SK-N-SH (cell line): ENCODE measurements around the gene SHB. TPM values are rescaled to one million over a fixed set of nuclear protein-coding genes. Genes with fewer than 3 reads are reported as not detected.

ENCODE experiments used
- CTCF ChIA-PET: fragments of 300-600, 350-600 bp; formaldehyde crosslinking; extraction: SDS; loops from one replicate; lab custom pipeline; 2021; lab: Yijun Ruan, JAX
- POLR2A ChIA-PET: fragments of 350-600 bp; sonication (Branson Sonifier 250); formaldehyde crosslinking; extraction: SDS; loops from one replicate; lab custom pipeline; 2020; ENCODE audit warnings: antibody characterized with exemption, inconsistent platforms; lab: Yijun Ruan, JAX
- DNase-seq: peaks from one replicate; pipeline ENCODE4 v3.0.0; 2012
- H2AFZ ChIP-seq: fragments of 200-600 bp; sonication (generic); 2 replicates; pipeline ENCODE4 v1.8.1; 2016; ENCODE audit warnings: antibody characterized with exemption, mild to moderate bottlenecking, low read depth
- H3F3A ChIP-seq: fragments of 200-600 bp; sonication (generic); replicated peaks from 2 replicates; pipeline ENCODE3; 2016; ENCODE audit warnings: antibody characterized with exemption, mild to moderate bottlenecking; ENCODE audit not compliant: insufficient read depth
- H3K27ac ChIP-seq, 2 experiments: fragments of 200-500 bp in 1 of 2; fragments of 200-600 bp in 1 of 2; sonication (Bioruptor generic) in 1 of 2; sonication (generic), shearing (Covaris generic) in 1 of 2; 2 replicates each; pipeline versions ENCODE4 v1.5.1 to v1.6.1; 2014 to 2016; ENCODE audit warnings: low read depth in 2 of 2, inconsistent platforms in 1 of 2, low read length in 1 of 2, mild to moderate bottlenecking in 1 of 2, mixed read lengths in 1 of 2
- H3K27me3 ChIP-seq: fragments of 200-600 bp; sonication (generic), shearing (Covaris generic); 2 replicates; pipeline ENCODE4 v1.6.1; 2016; ENCODE audit warnings: mixed run types; ENCODE audit not compliant: insufficient read depth
- H3K36me3 ChIP-seq, 2 experiments: fragments of 200-500 bp in 1 of 2; fragments of 200-600 bp in 1 of 2; sonication (Bioruptor generic) in 1 of 2; sonication (generic) in 1 of 2; replicated peaks in 1 of 2; 2 replicates each; pipeline versions ENCODE3 to v1.5.1; 2014 to 2016; ENCODE audit warnings: low read length in 1 of 2, mild to moderate bottlenecking in 1 of 2; ENCODE audit not compliant: insufficient read depth in 2 of 2, control insufficient read depth in 1 of 2
- H3K4me1 ChIP-seq, 2 experiments: fragments of 200-500 bp in 1 of 2; fragments of 200-600 bp in 1 of 2; sonication (Bioruptor generic) in 1 of 2; sonication (generic), shearing (Covaris generic) in 1 of 2; 2 replicates each; pipeline versions ENCODE4 v1.5.1 to v1.6.1; 2014 to 2016; ENCODE audit warnings: low read depth in 1 of 2, low read length in 1 of 2, mixed run types in 1 of 2; ENCODE audit not compliant: insufficient read depth in 2 of 2, control insufficient read depth in 1 of 2
- H3K4me2 ChIP-seq: fragments of 200-600 bp; sonication (generic), shearing (Covaris generic); 2 replicates; pipeline ENCODE4 v1.6.1; 2017; ENCODE audit warnings: mixed run types
- H3K4me3 ChIP-seq, 2 experiments: fragments of 200-500 bp in 1 of 2; fragments of 200-600 bp in 1 of 2; sonication (Bioruptor generic) in 1 of 2; sonication (generic), shearing (Covaris generic) in 1 of 2; 2 replicates each; pipeline versions ENCODE4 v1.5.1 to v1.8.1; 2014 to 2016; ENCODE audit warnings: low read depth in 2 of 2, inconsistent platforms in 1 of 2, low read length in 1 of 2, mild to moderate bottlenecking in 1 of 2, mixed read lengths in 1 of 2, moderate library complexity in 1 of 2
- H3K79me2 ChIP-seq: fragments of 200-600 bp; sonication (generic); 2 replicates; pipeline ENCODE4 v1.8.1; 2017; ENCODE audit warnings: mild to moderate bottlenecking; ENCODE audit not compliant: insufficient read depth
- H3K9ac ChIP-seq: fragments of 200-600 bp; sonication (generic); 2 replicates; pipeline ENCODE4 v1.6.1; 2017; ENCODE audit warnings: mixed run types
- H3K9me2 ChIP-seq: fragments of 200-600 bp; sonication (generic); 2 replicates; pipeline ENCODE4 v1.6.1; 2017; ENCODE audit warnings: mixed run types
- H3K9me3 ChIP-seq: fragments of 200-600 bp; sonication (generic); 2 replicates; pipeline ENCODE4 v1.6.1; 2017; ENCODE audit warnings: mixed run types, mild to moderate bottlenecking, moderate library complexity
- H4K20me1 ChIP-seq: fragments of 200-600 bp; sonication (generic); 2 replicates; pipeline ENCODE4 v1.6.1; 2017; ENCODE audit warnings: mild to moderate bottlenecking, mixed run types; ENCODE audit not compliant: insufficient read depth
- EP300 ChIP-seq, 2 experiments: IDR thresholded peaks; 2 replicates each; pipeline versions ENCODE4 v1.4.0 to v1.6.1; 2012; ENCODE audit warnings: borderline replicate concordance in 1 of 2, low read depth in 1 of 2, low read length in 1 of 2
- EZH2phosphoT487 ChIP-seq: fragments of 200-600 bp; sonication (generic); IDR thresholded peaks from 2 replicates; pipeline ENCODE4 v1.6.1; 2017; ENCODE audit warnings: low read depth, mixed run types, mild to moderate bottlenecking, antibody characterized with exemption, moderate library complexity, borderline replicate concordance
- FOSL2 ChIP-seq: IDR thresholded peaks from 2 replicates; pipeline ENCODE4 v1.4.0; 2012; ENCODE audit warnings: low read depth, mild to moderate bottlenecking, moderate library complexity, borderline replicate concordance
- FOXJ3 ChIP-seq: sonication (generic); formaldehyde crosslinking; IDR thresholded peaks from 2 replicates; pipeline ENCODE4 v1.5.1; 2020; ENCODE audit warnings: mild to moderate bottlenecking, missing genetic modification reagents
- FOXM1 ChIP-seq: IDR thresholded peaks from 2 replicates; pipeline ENCODE4 v1.4.0; 2012; ENCODE audit warnings: low read depth, mild to moderate bottlenecking
- GABPA ChIP-seq: IDR thresholded peaks from 2 replicates; pipeline ENCODE4 v1.4.0; 2012; ENCODE audit warnings: low read depth, mild to moderate bottlenecking
- GATA2 ChIP-seq: sonication (generic); formaldehyde crosslinking; IDR thresholded peaks from 2 replicates; pipeline ENCODE4 v1.5.0; 2020; ENCODE audit warnings: mild to moderate bottlenecking, missing genetic modification reagents
- SMC3 ChIP-seq: IDR thresholded peaks from 2 replicates; pipeline ENCODE4 v1.6.1; 2012; ENCODE audit warnings: low read depth, low read length, improper control_type of control experiment
- TAF1 ChIP-seq: IDR thresholded peaks from 2 replicates; pipeline ENCODE4 v1.6.1; 2012; ENCODE audit warnings: low read depth, mild to moderate bottlenecking, low read length, moderate library complexity, borderline replicate concordance
- TCF12 ChIP-seq: IDR thresholded peaks from 2 replicates; pipeline ENCODE4 v1.4.0; 2012
- YY1 ChIP-seq: IDR thresholded peaks from 2 replicates; pipeline ENCODE4 v1.4.0; 2012; ENCODE audit warnings: low read depth, mild to moderate bottlenecking
- WGBS: methylation state at CpG from one replicate; pipeline ENCODE4 v1.1.6; 2017; ENCODE audit warnings: low lambda C conversion rate; 5-methylcytosine and 5-hydroxymethylcytosine counted together
- polyA plus RNA-seq, 3 experiments: library from polyadenylated mRNA; depleted of rRNA; stranded (reverse); fragments of >200 nt; gene quantifications; 2 replicates each; pipeline ENCODE4 v1.2.3, GENCODE V29; 2012
- TF ChIP-seq, protein P1 (sequence below): IDR thresholded peaks from 2 replicates; pipeline ENCODE4 v1.4.0; 2012; ENCODE audit warnings: low read depth, borderline replicate concordance
- TF ChIP-seq, protein P2 (sequence below): fragments of 150-350 bp; IDR thresholded peaks from 2 replicates; pipeline ENCODE4 v1.6.1; 2016; ENCODE audit warnings: mild to moderate bottlenecking, low read depth, low read length
- TF ChIP-seq, protein P3 (sequence below): IDR thresholded peaks from 2 replicates; pipeline ENCODE4 v1.4.0; 2012; ENCODE audit warnings: low read depth, borderline replicate concordance

SHB gene
- polyA plus RNA-seq, 1 of the 3 experiments (the other 2 are of a cell fraction) = 26.0 TPM

DNA sequence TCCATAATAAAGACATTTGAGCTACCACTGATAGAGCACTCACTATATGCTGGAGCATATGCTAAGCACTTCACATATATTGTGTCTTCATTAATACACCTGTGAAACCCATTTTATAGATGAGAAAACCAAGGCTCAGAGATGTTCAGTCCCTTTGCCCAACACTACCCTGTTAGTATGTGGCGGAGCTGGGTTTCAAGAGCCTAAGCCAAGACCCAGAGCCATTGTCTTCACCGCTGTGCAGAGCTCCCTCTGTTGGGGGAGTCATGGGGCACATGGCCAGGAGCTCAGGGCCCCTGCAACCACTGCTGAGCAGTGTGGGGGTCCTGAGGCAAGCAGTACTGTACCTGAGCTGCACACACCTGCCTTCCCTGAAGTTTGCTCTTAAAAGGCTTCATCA is 127.8 kb downstream of the SHB start:
- DNase-seq = no peak
- TF ChIP-seq GATA2 (CRISPR knock-in tag) (no peak), FOXM1 (no peak), EP300 (IDR thresholded peaks at IDR 0.05; ENCODE audit: borderline replicate concordance in 1 of 2, low read depth in 1 of 2, low read length in 1 of 2) (no peak), YY1 (no peak), GABPA (no peak), TAF1 (no peak), SMC3 (no peak), FOXJ3 (no peak), FOSL2 (no peak), TCF12 (no peak), EZH2phosphoT487 (no peak)
- TF ChIP-seq, protein P1, sequence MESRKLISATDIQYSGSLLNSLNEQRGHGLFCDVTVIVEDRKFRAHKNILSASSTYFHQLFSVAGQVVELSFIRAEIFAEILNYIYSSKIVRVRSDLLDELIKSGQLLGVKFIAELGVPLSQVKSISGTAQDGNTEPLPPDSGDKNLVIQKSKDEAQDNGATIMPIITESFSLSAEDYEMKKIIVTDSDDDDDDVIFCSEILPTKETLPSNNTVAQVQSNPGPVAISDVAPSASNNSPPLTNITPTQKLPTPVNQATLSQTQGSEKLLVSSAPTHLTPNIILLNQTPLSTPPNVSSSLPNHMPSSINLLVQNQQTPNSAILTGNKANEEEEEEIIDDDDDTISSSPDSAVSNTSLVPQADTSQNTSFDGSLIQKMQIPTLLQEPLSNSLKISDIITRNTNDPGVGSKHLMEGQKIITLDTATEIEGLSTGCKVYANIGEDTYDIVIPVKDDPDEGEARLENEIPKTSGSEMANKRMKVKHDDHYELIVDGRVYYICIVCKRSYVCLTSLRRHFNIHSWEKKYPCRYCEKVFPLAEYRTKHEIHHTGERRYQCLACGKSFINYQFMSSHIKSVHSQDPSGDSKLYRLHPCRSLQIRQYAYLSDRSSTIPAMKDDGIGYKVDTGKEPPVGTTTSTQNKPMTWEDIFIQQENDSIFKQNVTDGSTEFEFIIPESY = no peak
- TF ChIP-seq, protein P2, sequence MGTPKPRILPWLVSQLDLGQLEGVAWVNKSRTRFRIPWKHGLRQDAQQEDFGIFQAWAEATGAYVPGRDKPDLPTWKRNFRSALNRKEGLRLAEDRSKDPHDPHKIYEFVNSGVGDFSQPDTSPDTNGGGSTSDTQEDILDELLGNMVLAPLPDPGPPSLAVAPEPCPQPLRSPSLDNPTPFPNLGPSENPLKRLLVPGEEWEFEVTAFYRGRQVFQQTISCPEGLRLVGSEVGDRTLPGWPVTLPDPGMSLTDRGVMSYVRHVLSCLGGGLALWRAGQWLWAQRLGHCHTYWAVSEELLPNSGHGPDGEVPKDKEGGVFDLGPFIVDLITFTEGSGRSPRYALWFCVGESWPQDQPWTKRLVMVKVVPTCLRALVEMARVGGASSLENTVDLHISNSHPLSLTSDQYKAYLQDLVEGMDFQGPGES = no peak
- TF ChIP-seq, protein P3, sequence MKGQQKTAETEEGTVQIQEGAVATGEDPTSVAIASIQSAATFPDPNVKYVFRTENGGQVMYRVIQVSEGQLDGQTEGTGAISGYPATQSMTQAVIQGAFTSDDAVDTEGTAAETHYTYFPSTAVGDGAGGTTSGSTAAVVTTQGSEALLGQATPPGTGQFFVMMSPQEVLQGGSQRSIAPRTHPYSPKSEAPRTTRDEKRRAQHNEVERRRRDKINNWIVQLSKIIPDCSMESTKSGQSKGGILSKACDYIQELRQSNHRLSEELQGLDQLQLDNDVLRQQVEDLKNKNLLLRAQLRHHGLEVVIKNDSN = no peak
- H3K4me2 ChIP-seq = no peak overlapping the region
- CTCF ChIA-PET = interaction anchor here (1.1 to 2.5 kb wide), 3 partner anchors 22 to 422 kb away, joined by 3 to 15 read pairs (median 3); no protein-coding TSS in a partner anchor
- peaks cover 10 to 20% of the 10 kb centered on the region in 2 experiments for H3K36me3 ChIP-seq
- peaks cover 74 to 95% of the 10 kb centered on the region in 2 experiments for H3K4me1 ChIP-seq
- H3K27me3 ChIP-seq = no peaks in the 10 kb centered on the region
- no peaks in the 10 kb centered on the region for H3K9me3 ChIP-seq
- peaks cover 62% of the 10 kb centered on the region for H3F3A ChIP-seq
- H2AFZ ChIP-seq = no peak overlapping the region
- no CpG with 5 or more reads among the region's 2 CpGs for WGBS
- H3K27ac ChIP-seq = peak overlapping the region; percentile 10 to 100; a peak in 2 of 4 replicates
- H4K20me1 ChIP-seq = no peaks in the 10 kb centered on the region
- H3K9me2 ChIP-seq = no peaks in the 10 kb centered on the region
- H3K9ac ChIP-seq = no peak overlapping the region
- H3K4me3 ChIP-seq = no peak overlapping the region
- POLR2A ChIA-PET = interaction anchor here (1.1 kb wide), 1 partner anchor 12 kb away, joined by 3 read pairs; no protein-coding TSS in a partner anchor
- H3K79me2 ChIP-seq = peaks cover 65% of the 10 kb centered on the region
